Fibroblast of the aortic adventitia (primary cell): ENCODE results near the gene MYO16. TPM values are rescaled to one million over a fixed set of nuclear protein-coding genes. Genes with fewer than 3 reads are reported as not detected.

ENCODE experiments used
- DNase-seq: peaks from one replicate; pipeline ENCODE4 v3.0.0-alpha.2; 2010; ENCODE audit warnings: low read depth
- H3K4me3 ChIP-seq: 2 replicates; pipeline ENCODE4 v1.5.1; 2011; ENCODE audit warnings: low read depth, mild to moderate bottlenecking, control low read depth, low read length, moderate library complexity
- CTCF ChIP-seq: IDR thresholded peaks from 2 replicates; pipeline ENCODE4 v1.5.1; 2011; ENCODE audit warnings: mild to moderate bottlenecking, low read length, control low read depth, inconsistent platforms; ENCODE audit not compliant: insufficient read depth
- total RNA-seq: library from RNA; depleted of rRNA; stranded (reverse); fragments of >200 nt; gene quantifications from 2 replicates; pipeline ENCODE4 v1.2.3, GENCODE V29; 2012; ENCODE audit warnings: low replicate concordance

Gene MYO16
- total RNA-seq, 1 donor, result under 0.01 TPM

DNA sequence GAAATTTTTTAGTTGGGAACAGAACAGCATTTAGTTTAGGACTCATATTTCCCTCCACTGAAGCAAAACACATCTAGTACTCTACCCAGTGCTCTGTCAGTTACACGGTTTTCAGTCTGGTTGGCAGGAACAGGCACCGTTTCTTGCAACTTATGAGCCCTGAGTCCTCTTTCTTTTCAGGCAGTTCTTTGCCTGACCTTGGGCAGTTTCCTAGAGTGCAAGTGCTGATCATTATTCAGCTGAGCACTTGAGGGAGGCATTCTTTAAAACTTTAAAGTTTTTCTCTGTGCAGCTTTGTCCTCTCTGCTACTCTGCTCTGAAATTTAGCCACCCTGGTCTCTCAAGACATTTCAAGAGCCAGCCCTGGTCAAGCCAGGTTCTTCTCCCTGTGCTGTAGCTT lies 96.1 kb downstream of the MYO16 start:
- no peak overlapping the region for H3K4me3 ChIP-seq
- no peak for DNase-seq
- TF ChIP-seq CTCF, result no peak

DNA sequence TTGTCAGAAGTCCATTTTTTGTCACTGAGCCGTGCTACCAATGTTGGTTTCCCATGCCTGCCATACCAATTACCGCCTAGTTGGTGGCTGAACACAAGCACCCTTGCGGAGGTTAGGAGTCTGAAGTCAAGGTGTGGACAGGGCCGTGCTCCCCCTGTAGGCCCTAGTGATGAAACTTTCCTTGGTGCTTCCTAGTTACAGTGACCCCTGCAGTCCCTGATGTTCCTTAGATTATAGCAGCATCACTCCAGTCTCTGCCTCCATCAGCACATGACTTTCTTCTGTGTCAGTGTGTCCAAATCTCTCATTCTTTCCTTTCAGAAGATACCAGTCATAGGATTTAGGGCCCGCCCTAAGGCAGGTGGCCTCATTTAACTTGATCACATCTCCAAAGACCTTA lies 99.0 kb downstream of the MYO16 start:
- DNase-seq, result no peak
- no peak for TF ChIP-seq CTCF
- no peak overlapping the region for H3K4me3 ChIP-seq

- no peak for TF ChIP-seq CTCF
- H3K4me3 ChIP-seq, result no peak overlapping the region
- DNase-seq, result no peak
Observed at GRCh38 chr13:108733022-108733560, 103.7 kb downstream of the MYO16 start.

DNA sequence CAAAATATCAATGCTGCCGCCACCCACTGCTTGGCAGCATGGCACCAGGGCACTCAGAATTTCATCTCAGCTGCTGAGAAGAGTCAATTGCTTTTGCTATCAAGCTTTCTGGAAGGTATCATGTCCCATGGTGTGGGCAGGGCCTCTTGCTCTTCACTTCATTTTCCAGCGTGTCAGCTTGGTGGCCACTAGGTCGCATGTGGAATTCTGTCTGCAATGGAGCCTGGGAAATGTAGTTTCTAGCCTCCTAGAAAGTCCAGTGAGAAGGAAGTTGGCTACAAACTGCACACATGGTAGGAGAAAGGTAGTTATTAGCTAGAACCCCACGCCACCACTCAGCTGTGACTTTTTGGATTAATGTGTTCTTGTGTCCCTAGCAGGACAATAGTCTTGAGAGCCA lies 105.3 kb downstream of the MYO16 start:
- no peak overlapping the region for H3K4me3 ChIP-seq
- no peak for DNase-seq
- TF ChIP-seq CTCF, result no peak

GRCh38 chr13:108741930-108742329 lies 112.5 kb downstream of the MYO16 start:
- DNase-seq, result no peak
- TF ChIP-seq CTCF, result no peak
- H3K4me3 ChIP-seq, result no peak overlapping the region

- DNase-seq, result no peak
- no peak for TF ChIP-seq CTCF
- H3K4me3 ChIP-seq, result no peak overlapping the region
Observed at GRCh38 chr13:108742701-108743451, 113.5 kb downstream of the MYO16 start.

- DNase-seq, result no peak
- H3K4me3 ChIP-seq, result no peak overlapping the region
- no peak for TF ChIP-seq CTCF
Observed at GRCh38 chr13:108743522-108743921, 114.1 kb downstream of the MYO16 start.
